Neuronal stem cell (in vitro differentiated cells): ENCODE results near the gene ELF2.

Experiments
- DNase-seq: peaks from one replicate; pipeline ENCODE4 v3.0.0-alpha.2; 2013; ENCODE audit warnings: low spot score
- H2AFZ ChIP-seq: one replicate; pipeline ENCODE4 v1.6.1; 2013; ENCODE audit warnings: mild to moderate bottlenecking, low read length, inconsistent platforms
- H2AK5ac ChIP-seq: 2 replicates; pipeline ENCODE4 v1.6.1; 2013; ENCODE audit warnings: low read depth, mild to moderate bottlenecking, inconsistent platforms, low read length, moderate library complexity, mixed read lengths
- H2BK120ac ChIP-seq: 2 replicates; pipeline ENCODE4 v1.6.1; 2013; ENCODE audit warnings: low read depth, mild to moderate bottlenecking, inconsistent platforms, low read length, moderate library complexity, mixed read lengths
- H2BK12ac ChIP-seq: one replicate; pipeline ENCODE4 v1.6.1; 2013; ENCODE audit warnings: low read length, inconsistent platforms
- H2BK15ac ChIP-seq: 2 replicates; pipeline ENCODE4 v1.6.1; 2013; ENCODE audit warnings: mild to moderate bottlenecking, low read length, inconsistent platforms, mixed read lengths
- H2BK5ac ChIP-seq: one replicate; pipeline ENCODE4 v1.6.1; 2013; ENCODE audit warnings: inconsistent platforms, mild to moderate bottlenecking, low read length, moderate library complexity
- H3K14ac ChIP-seq: one replicate; pipeline ENCODE4 v1.6.1; 2013; ENCODE audit warnings: low read length, inconsistent platforms
- H3K18ac ChIP-seq: 2 replicates; pipeline ENCODE4 v1.6.1; 2013; ENCODE audit warnings: low read length, inconsistent platforms
- H3K23ac ChIP-seq: 2 replicates; pipeline ENCODE4 v1.6.1; 2013; ENCODE audit warnings: low read depth, mild to moderate bottlenecking, mixed read lengths, low read length, inconsistent platforms; ENCODE audit not compliant: poor library complexity
- H3K27ac ChIP-seq: replicated peaks from 3 replicates; pipeline ENCODE4 v1.5.1; 2013; ENCODE audit warnings: low read length, inconsistent platforms
- H3K27me3 ChIP-seq, 3 experiments: 2 replicates each; pipeline ENCODE4 v1.6.1; 2013; ENCODE audit warnings: low read length in 3 of 3, mild to moderate bottlenecking in 2 of 3, inconsistent platforms in 1 of 3, low read depth in 1 of 3, mixed read lengths in 1 of 3, moderate library complexity in 1 of 3; ENCODE audit not compliant: control insufficient read depth in 3 of 3, insufficient read depth in 3 of 3
- H3K36me3 ChIP-seq, 2 donors: replicated peaks in 1 of 2; 2 replicates each; pipeline ENCODE4 v1.6.1; 2013; ENCODE audit warnings: low read length in 2 of 2; ENCODE audit not compliant: control insufficient read depth in 2 of 2, insufficient read depth in 2 of 2
- H3K4ac ChIP-seq: 2 replicates; pipeline ENCODE4 v1.6.1; 2013; ENCODE audit warnings: inconsistent platforms, mild to moderate bottlenecking, low read length, moderate library complexity
- H3K4me1 ChIP-seq, 2 donors: 1 replicate in 1 of 2; 2 replicates in 1 of 2; pipeline ENCODE4 v1.6.1; 2013; ENCODE audit warnings: low read length in 2 of 2, low read depth in 1 of 2; ENCODE audit not compliant: control insufficient read depth in 2 of 2, insufficient read depth in 1 of 2
- H3K4me2 ChIP-seq: one replicate; pipeline ENCODE4 v1.6.1; 2013; ENCODE audit warnings: mild to moderate bottlenecking, low read length, inconsistent platforms; ENCODE audit not compliant: insufficient read depth, poor library complexity, severe bottlenecking
- H3K4me3 ChIP-seq, 2 donors: 2 replicates each; pipeline ENCODE4 v1.5.1; 2013; ENCODE audit warnings: low read length in 2 of 2, mild to moderate bottlenecking in 2 of 2, inconsistent platforms in 1 of 2, moderate library complexity in 1 of 2
- H3K79me1 ChIP-seq: one replicate; pipeline ENCODE4 v1.6.1; 2013; ENCODE audit warnings: low read depth, mild to moderate bottlenecking, inconsistent platforms, low read length, moderate library complexity
- H3K9ac ChIP-seq: one replicate; pipeline ENCODE4 v1.6.1; 2013; ENCODE audit warnings: mild to moderate bottlenecking, low read depth, low read length, inconsistent platforms; ENCODE audit not compliant: poor library complexity
- H3K9me3 ChIP-seq, 2 donors: replicated peaks in 1 of 2; 2 replicates each; pipeline versions ENCODE3 to v1.6.1; 2013; ENCODE audit warnings: low read length in 2 of 2, mild to moderate bottlenecking in 2 of 2, inconsistent platforms in 1 of 2, low read depth in 1 of 2, mixed read lengths in 1 of 2, moderate library complexity in 1 of 2; ENCODE audit not compliant: control insufficient read depth in 2 of 2, insufficient read depth in 1 of 2
- H4K8ac ChIP-seq: one replicate; pipeline ENCODE4 v1.6.1; 2013; ENCODE audit warnings: low read depth, mild to moderate bottlenecking, inconsistent platforms, low read length, moderate library complexity
- H4K91ac ChIP-seq: one replicate; pipeline ENCODE4 v1.6.1; 2013; ENCODE audit warnings: low read length, low read depth, mild to moderate bottlenecking, inconsistent platforms; ENCODE audit not compliant: poor library complexity
- WGBS, 2 donors: extraction: QIAGEN DNeasy Blood & Tissue Kit; methylation state at CpG; one replicate each; pipeline ENCODE4 v1.1.7; 2013; ENCODE audit warnings: missing lambda C conversion rate in 2 of 2, mixed read lengths in 1 of 2; ENCODE audit not compliant: insufficient read length in 2 of 2, insufficient replicate concordance in 1 of 2; ENCODE audit errors: extremely low coverage in 2 of 2; 5-methylcytosine and 5-hydroxymethylcytosine counted together

Gene ELF2

GRCh38 chr4:139042981-139043460 lies 134.0 kb downstream of the ELF2 start:
- Histone ChIP-seq H4K91ac (no peak overlapping the region), H2BK15ac (no peak overlapping the region), H3K9me3 (peaks cover 0 to 6% of the 10 kb centered on the region in 2 donors), H3K4me2 (no peak overlapping the region), H3K23ac (no peak overlapping the region), H4K8ac (no peak overlapping the region), H3K27me3 (no peaks in the 10 kb centered on the region), H2BK120ac (no peak overlapping the region), H3K4me1 (peaks cover 0 to 2% of the 10 kb centered on the region in 2 donors), H2BK5ac (no peak overlapping the region), H3K27ac (no peak overlapping the region), H3K9ac (no peak overlapping the region), H2AFZ (no peak overlapping the region), H3K14ac (no peak overlapping the region), H3K4me3 (no peak overlapping the region), H3K36me3 (peaks cover 9 to 91% of the 10 kb centered on the region in 2 donors), H2BK12ac (no peak overlapping the region), H2AK5ac (no peak overlapping the region), H3K79me1 (no peaks in the 10 kb centered on the region), H3K18ac (peak overlapping the region; percentile 38), H3K4ac (no peak overlapping the region)
- no peak for DNase-seq
- no CpG with 5 or more reads among the region's 10 CpGs for WGBS, 2 donors

DNA sequence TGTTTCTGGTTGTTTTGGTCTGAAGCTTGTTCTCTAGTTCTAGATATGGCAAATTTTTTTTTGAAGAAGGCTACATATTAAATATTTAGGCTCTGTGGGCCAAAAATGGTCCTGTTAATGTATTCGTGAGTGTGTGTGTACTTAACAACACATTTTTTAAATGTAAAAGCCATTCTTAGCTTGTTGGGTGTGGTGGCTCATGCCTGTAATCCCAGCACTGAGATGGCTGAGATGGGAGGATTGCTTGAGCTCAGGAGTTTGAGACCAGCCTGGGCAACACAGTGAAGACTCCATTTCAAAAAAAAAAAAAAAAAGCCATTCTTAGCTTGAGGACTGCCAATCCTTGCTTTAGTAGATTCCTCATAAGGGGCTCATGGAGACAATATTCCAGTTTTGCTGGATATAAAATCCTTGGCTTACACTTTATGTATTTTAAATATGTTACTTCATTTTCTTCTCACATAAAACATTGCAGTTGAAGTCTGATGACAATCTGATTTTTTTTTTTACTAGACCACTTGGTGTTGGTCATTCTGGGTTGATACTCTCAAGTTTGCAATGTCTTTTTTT lies 138.1 kb downstream of the ELF2 start:
- no peak overlapping the region for H3K18ac ChIP-seq
- H2BK120ac ChIP-seq, result no peak overlapping the region
- H3K4ac ChIP-seq, result no peak overlapping the region
- no peak overlapping the region for H3K27ac ChIP-seq
- peaks cover 4 to 82% of the 10 kb centered on the region in 2 donors for H3K36me3 ChIP-seq
- H4K91ac ChIP-seq, result no peak overlapping the region
- H3K9me3 ChIP-seq, result peaks cover 0 to 6% of the 10 kb centered on the region in 2 donors
- no peak overlapping the region for H3K4me2 ChIP-seq
- H3K4me1 ChIP-seq, result peaks cover 0 to 2% of the 10 kb centered on the region in 2 donors
- no peak overlapping the region for H2BK12ac ChIP-seq
- H3K23ac ChIP-seq, result no peak overlapping the region
- no peak overlapping the region for H2BK15ac ChIP-seq
- H3K27me3 ChIP-seq, result no peaks in the 10 kb centered on the region
- no peaks in the 10 kb centered on the region for H3K79me1 ChIP-seq
- no peak overlapping the region for H2AFZ ChIP-seq
- no peak overlapping the region for H2AK5ac ChIP-seq
- H3K4me3 ChIP-seq, result no peak overlapping the region
- DNase-seq, result no peak
- no peak overlapping the region for H4K8ac ChIP-seq
- no CpG with 5 or more reads among the region's 1 CpG for WGBS, 2 donors
- H3K14ac ChIP-seq, result no peak overlapping the region
- H2BK5ac ChIP-seq, result no peak overlapping the region
- no peak overlapping the region for H3K9ac ChIP-seq

DNA sequence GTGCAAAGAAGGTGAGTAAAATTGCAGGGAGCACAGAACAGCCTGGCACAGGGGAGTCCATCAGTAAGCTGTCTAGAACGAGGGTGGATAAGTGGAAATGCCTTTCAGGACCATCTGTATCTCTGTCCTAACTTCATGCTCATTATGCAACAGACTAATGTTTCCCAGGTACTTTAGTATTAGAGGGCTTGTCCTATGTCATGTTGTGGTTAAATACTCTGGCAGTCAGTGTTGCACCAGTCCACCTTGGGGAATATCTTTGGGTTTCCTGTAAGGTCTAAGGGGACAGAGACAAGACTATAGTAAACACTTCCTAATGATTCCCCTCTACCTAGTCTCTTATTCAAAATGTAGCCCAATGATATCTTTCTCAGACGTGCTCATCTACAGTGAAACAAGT lies 140.1 kb downstream of the ELF2 start:
- H3K4ac ChIP-seq, result no peak overlapping the region
- H3K79me1 ChIP-seq, result no peaks in the 10 kb centered on the region
- no peak overlapping the region for H2AFZ ChIP-seq
- no peak overlapping the region for H2BK12ac ChIP-seq
- no peak overlapping the region for H3K14ac ChIP-seq
- no peak overlapping the region for H2BK15ac ChIP-seq
- WGBS, 2 donors, result no CpG with 5 or more reads among the region's 2 CpGs
- H3K27ac ChIP-seq, result no peak overlapping the region
- DNase-seq, result no peak
- no peak overlapping the region for H3K23ac ChIP-seq
- no peaks in the 10 kb centered on the region for H3K4me1 ChIP-seq
- no peak overlapping the region for H2BK120ac ChIP-seq
- peaks cover 2 to 64% of the 10 kb centered on the region in 2 donors for H3K36me3 ChIP-seq
- H3K9ac ChIP-seq, result no peak overlapping the region
- no peak overlapping the region for H3K4me2 ChIP-seq
- H3K27me3 ChIP-seq, result no peaks in the 10 kb centered on the region
- H4K8ac ChIP-seq, result no peak overlapping the region
- no peak overlapping the region for H3K18ac ChIP-seq
- H2BK5ac ChIP-seq, result no peak overlapping the region
- H2AK5ac ChIP-seq, result no peak overlapping the region
- H3K9me3 ChIP-seq, result peaks cover 0 to 8% of the 10 kb centered on the region in 2 donors
- no peak overlapping the region for H3K4me3 ChIP-seq
- H4K91ac ChIP-seq, result no peak overlapping the region

DNA sequence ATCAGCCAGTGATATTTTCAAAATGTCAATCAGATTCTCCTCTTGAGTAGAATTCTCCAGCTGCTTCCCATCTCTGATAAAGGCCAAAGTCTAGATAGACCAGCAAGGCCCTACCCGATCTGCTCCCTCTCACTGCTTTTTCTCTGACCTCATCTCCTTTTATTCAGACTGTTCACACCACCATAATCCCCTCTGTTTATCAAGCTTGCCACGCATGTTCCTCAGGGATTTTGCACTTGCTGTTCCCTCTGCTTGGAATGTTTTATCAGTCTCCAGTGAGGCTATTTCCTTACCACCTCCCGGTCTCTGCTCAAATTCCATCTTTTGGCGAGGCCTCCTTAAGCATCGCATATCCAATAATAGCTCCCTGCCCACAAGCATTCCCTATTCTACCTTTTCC lies 141.4 kb downstream of the ELF2 start:
- Histone ChIP-seq H2AK5ac (no peak overlapping the region), H3K4me1 (no peaks in the 10 kb centered on the region), H3K27ac (no peak overlapping the region), H3K4me2 (no peak overlapping the region), H3K9me3 (peaks cover 0 to 8% of the 10 kb centered on the region in 2 donors), H4K8ac (no peak overlapping the region), H3K23ac (no peak overlapping the region), H3K18ac (no peak overlapping the region), H2BK5ac (no peak overlapping the region), H3K9ac (no peak overlapping the region), H3K79me1 (no peaks in the 10 kb centered on the region), H2BK120ac (no peak overlapping the region), H2BK12ac (no peak overlapping the region), H2BK15ac (no peak overlapping the region), H3K27me3 (no peaks in the 10 kb centered on the region), H3K14ac (no peak overlapping the region), H2AFZ (no peak overlapping the region), H3K36me3 (peaks cover 2 to 52% of the 10 kb centered on the region in 2 donors), H3K4ac (no peak overlapping the region), H3K4me3 (no peak overlapping the region), H4K91ac (no peak overlapping the region)
- no CpG with 5 or more reads among the region's 5 CpGs for WGBS, 2 donors
- DNase-seq, result no peak
